ENCODE results near the gene TRAK2. TPM values are rescaled to one million over a fixed set of nuclear protein-coding genes. Genes with fewer than 3 reads are reported as not detected.
"Not testable (repeated sequence)": the region's sequence is repeated elsewhere in the genome, so short reads cannot be mapped to it uniquely, and the experiment has no call there.

Gene TRAK2
- total RNA-seq, 1 experiment from 2014 or later = 12.8 TPM

DNA sequence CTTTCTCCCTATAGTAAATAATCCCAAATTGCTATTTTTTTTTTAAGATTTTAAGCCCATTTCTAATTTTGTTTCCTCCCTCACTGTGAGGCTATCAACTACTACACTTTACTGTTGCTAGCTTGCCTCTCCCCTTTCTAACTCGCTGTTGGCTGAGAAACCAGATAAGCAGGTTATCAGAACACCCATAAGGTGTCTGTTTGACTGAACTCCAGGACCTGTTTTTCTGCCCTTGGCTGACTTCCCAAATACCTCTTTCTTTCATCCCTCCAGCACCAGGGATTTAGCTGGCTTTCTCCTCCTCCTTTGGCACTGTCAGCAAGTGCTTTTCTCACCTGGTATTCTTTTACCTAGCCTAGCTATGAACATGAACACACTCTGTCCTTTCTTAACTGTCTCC is 11.1 kb downstream of the TRAK2 start (continued):
- no peak for TF ChIP-seq ZNF423 (CRISPR knock-in tag; IDR thresholded peaks at IDR 0.05)
- no peak for TF ChIP-seq NFATC4 (CRISPR knock-in tag; IDR thresholded peaks at IDR 0.05)
- TF ChIP-seq GABPB1 (CRISPR knock-in tag; IDR thresholded peaks at IDR 0.05) = no peak

DNA sequence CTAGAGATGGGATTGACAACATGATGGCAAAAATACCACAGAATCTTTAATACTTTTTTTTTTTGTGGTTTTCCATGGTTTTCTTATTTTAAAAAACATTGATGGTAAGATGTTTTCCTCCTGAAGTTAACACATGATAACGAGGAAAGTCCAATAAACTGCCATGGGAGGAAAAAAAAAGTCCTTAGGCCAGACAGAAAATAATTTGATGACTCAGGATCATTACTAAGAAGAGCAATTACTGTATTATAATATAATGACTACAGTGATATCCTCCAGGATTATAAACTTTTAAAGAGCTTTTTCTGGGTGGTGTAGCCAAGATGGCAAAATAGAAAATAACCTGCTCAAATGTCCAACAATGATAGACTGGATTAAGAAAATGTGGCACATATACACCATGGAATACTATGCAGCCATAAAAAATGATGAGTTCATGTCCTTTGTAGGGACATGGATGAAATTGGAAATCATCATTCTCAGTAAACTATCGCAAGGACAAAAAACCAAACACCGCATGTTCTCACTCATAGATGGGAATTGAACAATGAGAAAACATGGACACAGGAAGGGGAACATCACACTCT is 11.8 kb downstream of the TRAK2 start:
- DNase-seq (ENCODE audit: low spot score); H3K4me3 Mint-ChIP-seq; POLR2A ChIA-PET; H3K27me3 Mint-ChIP-seq (ENCODE audit: low read depth); H3K9me3 Mint-ChIP-seq; H3K36me3 Mint-ChIP-seq; ATAC-seq; CTCF ChIA-PET; H3K27ac Mint-ChIP-seq: not testable (repeated sequence)
- H3K4me1 Mint-ChIP-seq = peaks cover 11% of the 10 kb centered on the region; the same call in 1 of the 2 replicates

DNA sequence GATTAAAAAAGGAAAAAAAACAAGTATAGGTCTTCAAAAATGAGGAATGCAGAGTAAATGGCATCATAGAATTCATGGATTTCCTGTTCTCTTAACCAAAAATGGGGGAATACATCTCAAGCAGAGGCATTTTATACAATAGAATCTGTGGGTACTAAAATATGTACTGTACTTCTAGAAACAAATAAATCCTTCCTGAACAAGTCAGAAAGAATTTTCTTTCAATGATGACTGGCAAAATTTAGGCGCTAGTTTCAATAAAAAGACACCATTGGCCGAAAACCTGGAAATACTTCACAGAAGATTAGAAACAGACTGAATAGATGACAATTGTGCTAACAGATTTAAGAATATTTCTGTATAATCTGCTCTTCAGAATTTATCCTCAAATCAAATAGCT is 15.1 kb downstream of the TRAK2 start:
- no peak overlapping the region for H3K4me3 Mint-ChIP-seq
- ChIA-PET POLR2A (no interaction called here), CTCF (interaction anchor here (1.4 kb wide), 1 partner anchor 204 kb away, joined by 3 read pairs; no protein-coding TSS in a partner anchor)
- ATAC-seq = no peak
- peaks cover 6% of the 10 kb centered on the region for H3K36me3 Mint-ChIP-seq
- no peak for TF ChIP-seq ZNF423 (CRISPR knock-in tag; IDR thresholded peaks at IDR 0.05)
- no peak for TF ChIP-seq JUN (CRISPR knock-in tag; IDR thresholded peaks at IDR 0.05)
- TF ChIP-seq NFYB (CRISPR knock-in tag; conservative IDR thresholded peaks at IDR 0.05; ENCODE audit: low read depth) = no peak
- TF ChIP-seq NR2C2 (CRISPR knock-in tag; IDR thresholded peaks at IDR 0.05) = no peak
- TF ChIP-seq, protein P1, sequence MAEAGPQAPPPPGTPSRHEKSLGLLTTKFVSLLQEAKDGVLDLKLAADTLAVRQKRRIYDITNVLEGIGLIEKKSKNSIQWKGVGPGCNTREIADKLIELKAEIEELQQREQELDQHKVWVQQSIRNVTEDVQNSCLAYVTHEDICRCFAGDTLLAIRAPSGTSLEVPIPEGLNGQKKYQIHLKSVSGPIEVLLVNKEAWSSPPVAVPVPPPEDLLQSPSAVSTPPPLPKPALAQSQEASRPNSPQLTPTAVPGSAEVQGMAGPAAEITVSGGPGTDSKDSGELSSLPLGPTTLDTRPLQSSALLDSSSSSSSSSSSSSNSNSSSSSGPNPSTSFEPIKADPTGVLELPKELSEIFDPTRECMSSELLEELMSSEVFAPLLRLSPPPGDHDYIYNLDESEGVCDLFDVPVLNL (CRISPR knock-in tag; IDR thresholded peaks at IDR 0.05; ENCODE audit: borderline replicate concordance, low read depth) = no peak
- TF ChIP-seq TP53 (CRISPR knock-in tag; IDR thresholded peaks at IDR 0.05) = no peak
- TF ChIP-seq, protein P2, sequence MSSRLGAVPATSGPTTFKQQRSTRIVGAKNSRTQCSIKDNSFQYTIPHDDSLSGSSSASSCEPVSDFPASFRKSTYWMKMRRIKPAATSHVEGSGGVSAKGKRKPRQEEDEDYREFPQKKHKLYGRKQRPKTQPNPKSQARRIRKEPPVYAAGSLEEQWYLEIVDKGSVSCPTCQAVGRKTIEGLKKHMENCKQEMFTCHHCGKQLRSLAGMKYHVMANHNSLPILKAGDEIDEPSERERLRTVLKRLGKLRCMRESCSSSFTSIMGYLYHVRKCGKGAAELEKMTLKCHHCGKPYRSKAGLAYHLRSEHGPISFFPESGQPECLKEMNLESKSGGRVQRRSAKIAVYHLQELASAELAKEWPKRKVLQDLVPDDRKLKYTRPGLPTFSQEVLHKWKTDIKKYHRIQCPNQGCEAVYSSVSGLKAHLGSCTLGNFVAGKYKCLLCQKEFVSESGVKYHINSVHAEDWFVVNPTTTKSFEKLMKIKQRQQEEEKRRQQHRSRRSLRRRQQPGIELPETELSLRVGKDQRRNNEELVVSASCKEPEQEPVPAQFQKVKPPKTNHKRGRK (CRISPR knock-in tag; IDR thresholded peaks at IDR 0.05; ENCODE audit: borderline replicate concordance) = no peak
- H3K27me3 Mint-ChIP-seq (ENCODE audit: low read depth) = no peaks in the 10 kb centered on the region
- H3K27ac Mint-ChIP-seq = no peak overlapping the region
- DNase-seq (ENCODE audit: low spot score) = no peak
- peaks cover 9% of the 10 kb centered on the region for H3K9me3 Mint-ChIP-seq
- H3K4me1 Mint-ChIP-seq = peaks cover 23% of the 10 kb centered on the region

DNA sequence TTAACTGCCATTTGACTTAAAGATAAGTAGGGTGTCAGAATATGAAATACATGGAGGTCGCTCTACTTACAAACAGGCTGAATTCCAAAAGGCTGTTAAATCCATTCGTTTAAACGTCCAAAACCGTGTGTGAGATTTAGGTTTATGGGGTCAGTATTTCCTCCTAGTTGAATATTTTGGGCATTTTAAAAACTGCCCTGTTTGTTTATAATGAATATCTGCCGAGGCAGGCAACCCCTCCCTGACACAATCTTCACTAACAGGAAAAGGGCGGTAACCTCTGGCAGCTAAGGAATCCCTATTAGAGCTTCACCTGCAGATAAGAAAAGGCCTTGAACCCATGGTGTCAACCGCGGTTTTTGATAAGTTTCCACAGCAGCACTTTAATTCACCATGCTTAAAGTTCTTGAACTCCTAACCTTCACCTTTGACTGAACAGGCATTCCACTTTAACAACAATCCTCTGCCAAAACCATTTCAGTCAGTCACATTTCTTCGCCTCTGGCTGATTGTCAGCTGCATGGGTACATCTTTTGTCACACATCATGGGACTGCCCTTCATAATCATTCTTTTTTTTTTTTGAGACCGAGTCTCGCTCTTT is 17.8 kb downstream of the TRAK2 start:
- no peak for DNase-seq (ENCODE audit: low spot score)

More for the DNA sequence above, 17.8 kb downstream of the TRAK2 start:
- peaks cover 4% of the 10 kb centered on the region; the same call in 1 of the 2 replicates for H3K27me3 Mint-ChIP-seq (ENCODE audit: low read depth)
- CTCF ChIA-PET = interaction anchor here (0.5 kb wide), 1 partner anchor 951 kb away, joined by 4 read pairs; no protein-coding TSS in a partner anchor
- H3K9me3 Mint-ChIP-seq = peaks cover 30% of the 10 kb centered on the region
- peaks cover 31% of the 10 kb centered on the region for H3K36me3 Mint-ChIP-seq
- peaks cover 15% of the 10 kb centered on the region for H3K4me1 Mint-ChIP-seq
- H3K27ac Mint-ChIP-seq = no peak overlapping the region; the same call in 1 of the 2 replicates
- ATAC-seq = no peak; the same call in 1 of the 2 replicates
- no peak overlapping the region for H3K4me3 Mint-ChIP-seq
- TF ChIP-seq, protein P3, sequence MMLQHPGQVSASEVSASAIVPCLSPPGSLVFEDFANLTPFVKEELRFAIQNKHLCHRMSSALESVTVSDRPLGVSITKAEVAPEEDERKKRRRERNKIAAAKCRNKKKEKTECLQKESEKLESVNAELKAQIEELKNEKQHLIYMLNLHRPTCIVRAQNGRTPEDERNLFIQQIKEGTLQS (CRISPR knock-in tag; conservative IDR thresholded peaks at IDR 0.05) = no peak
- TF ChIP-seq, protein P4, sequence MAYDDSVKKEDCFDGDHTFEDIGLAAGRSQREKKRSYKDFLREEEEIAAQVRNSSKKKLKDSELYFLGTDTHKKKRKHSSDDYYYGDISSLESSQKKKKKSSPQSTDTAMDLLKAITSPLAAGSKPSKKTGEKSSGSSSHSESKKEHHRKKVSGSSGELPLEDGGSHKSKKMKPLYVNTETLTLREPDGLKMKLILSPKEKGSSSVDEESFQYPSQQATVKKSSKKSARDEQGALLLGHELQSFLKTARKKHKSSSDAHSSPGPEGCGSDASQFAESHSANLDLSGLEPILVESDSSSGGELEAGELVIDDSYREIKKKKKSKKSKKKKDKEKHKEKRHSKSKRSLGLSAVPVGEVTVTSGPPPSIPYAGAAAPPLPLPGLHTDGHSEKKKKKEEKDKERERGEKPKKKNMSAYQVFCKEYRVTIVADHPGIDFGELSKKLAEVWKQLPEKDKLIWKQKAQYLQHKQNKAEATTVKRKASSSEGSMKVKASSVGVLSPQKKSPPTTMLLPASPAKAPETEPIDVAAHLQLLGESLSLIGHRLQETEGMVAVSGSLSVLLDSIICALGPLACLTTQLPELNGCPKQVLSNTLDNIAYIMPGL (CRISPR knock-in tag; IDR thresholded peaks at IDR 0.05) = no peak
- no peak for TF ChIP-seq TP53 (CRISPR knock-in tag; IDR thresholded peaks at IDR 0.05)
- TF ChIP-seq NFYB (CRISPR knock-in tag; conservative IDR thresholded peaks at IDR 0.05; ENCODE audit: low read depth) = no peak
- TF ChIP-seq, protein P5, sequence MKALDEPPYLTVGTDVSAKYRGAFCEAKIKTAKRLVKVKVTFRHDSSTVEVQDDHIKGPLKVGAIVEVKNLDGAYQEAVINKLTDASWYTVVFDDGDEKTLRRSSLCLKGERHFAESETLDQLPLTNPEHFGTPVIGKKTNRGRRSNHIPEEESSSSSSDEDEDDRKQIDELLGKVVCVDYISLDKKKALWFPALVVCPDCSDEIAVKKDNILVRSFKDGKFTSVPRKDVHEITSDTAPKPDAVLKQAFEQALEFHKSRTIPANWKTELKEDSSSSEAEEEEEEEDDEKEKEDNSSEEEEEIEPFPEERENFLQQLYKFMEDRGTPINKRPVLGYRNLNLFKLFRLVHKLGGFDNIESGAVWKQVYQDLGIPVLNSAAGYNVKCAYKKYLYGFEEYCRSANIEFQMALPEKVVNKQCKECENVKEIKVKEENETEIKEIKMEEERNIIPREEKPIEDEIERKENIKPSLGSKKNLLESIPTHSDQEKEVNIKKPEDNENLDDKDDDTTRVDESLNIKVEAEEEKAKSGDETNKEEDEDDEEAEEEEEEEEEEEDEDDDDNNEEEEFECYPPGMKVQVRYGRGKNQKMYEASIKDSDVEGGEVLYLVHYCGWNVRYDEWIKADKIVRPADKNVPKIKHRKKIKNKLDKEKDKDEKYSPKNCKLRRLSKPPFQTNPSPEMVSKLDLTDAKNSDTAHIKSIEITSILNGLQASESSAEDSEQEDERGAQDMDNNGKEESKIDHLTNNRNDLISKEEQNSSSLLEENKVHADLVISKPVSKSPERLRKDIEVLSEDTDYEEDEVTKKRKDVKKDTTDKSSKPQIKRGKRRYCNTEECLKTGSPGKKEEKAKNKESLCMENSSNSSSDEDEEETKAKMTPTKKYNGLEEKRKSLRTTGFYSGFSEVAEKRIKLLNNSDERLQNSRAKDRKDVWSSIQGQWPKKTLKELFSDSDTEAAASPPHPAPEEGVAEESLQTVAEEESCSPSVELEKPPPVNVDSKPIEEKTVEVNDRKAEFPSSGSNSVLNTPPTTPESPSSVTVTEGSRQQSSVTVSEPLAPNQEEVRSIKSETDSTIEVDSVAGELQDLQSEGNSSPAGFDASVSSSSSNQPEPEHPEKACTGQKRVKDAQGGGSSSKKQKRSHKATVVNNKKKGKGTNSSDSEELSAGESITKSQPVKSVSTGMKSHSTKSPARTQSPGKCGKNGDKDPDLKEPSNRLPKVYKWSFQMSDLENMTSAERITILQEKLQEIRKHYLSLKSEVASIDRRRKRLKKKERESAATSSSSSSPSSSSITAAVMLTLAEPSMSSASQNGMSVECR (CRISPR knock-in tag; IDR thresholded peaks at IDR 0.05; ENCODE audit: borderline replicate concordance) = no peak
- no peak for TF ChIP-seq HMGA2 (CRISPR knock-in tag; IDR thresholded peaks at IDR 0.05)
- TF ChIP-seq, protein P6, sequence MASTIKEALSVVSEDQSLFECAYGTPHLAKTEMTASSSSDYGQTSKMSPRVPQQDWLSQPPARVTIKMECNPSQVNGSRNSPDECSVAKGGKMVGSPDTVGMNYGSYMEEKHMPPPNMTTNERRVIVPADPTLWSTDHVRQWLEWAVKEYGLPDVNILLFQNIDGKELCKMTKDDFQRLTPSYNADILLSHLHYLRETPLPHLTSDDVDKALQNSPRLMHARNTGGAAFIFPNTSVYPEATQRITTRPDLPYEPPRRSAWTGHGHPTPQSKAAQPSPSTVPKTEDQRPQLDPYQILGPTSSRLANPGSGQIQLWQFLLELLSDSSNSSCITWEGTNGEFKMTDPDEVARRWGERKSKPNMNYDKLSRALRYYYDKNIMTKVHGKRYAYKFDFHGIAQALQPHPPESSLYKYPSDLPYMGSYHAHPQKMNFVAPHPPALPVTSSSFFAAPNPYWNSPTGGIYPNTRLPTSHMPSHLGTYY (CRISPR knock-in tag; IDR thresholded peaks at IDR 0.05) = no peak
- TF ChIP-seq, protein P7, sequence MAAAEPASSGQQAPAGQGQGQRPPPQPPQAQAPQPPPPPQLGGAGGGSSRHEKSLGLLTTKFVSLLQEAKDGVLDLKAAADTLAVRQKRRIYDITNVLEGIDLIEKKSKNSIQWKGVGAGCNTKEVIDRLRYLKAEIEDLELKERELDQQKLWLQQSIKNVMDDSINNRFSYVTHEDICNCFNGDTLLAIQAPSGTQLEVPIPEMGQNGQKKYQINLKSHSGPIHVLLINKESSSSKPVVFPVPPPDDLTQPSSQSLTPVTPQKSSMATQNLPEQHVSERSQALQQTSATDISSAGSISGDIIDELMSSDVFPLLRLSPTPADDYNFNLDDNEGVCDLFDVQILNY (CRISPR knock-in tag; IDR thresholded peaks at IDR 0.05) = no peak
- POLR2A ChIA-PET = no interaction called here

All from WTC11 (cell line).